CD1c-positive myeloid dendritic cell (primary cell): ENCODE results near the gene HAUS6.
A peak's percentile ranks its signal among the peaks of the same experiment; 100 is the strongest.
"Not testable (repeated sequence)": the region's sequence is repeated elsewhere in the genome, so short reads cannot be mapped to it uniquely, and the experiment has no call there.

Source experiments
- DNase-seq: peaks from one replicate; pipeline ENCODE4 v3.0.0-alpha.2; 2016; ENCODE audit errors: extremely low spot score

HAUS6 gene

GRCh38 chr9:19102631-19103345 is at the start of gene HAUS6:
Gene HAUS6 (minus strand): TSS chr9:19102904. CDS start chr9:19102651, 253 bp downstream.
- DNase-seq = peak; percentile 97

GRCh38 chr9:19152160-19152498 is 49.4 kb upstream of the HAUS6 start:
- not testable (repeated sequence) for DNase-seq

DNA sequence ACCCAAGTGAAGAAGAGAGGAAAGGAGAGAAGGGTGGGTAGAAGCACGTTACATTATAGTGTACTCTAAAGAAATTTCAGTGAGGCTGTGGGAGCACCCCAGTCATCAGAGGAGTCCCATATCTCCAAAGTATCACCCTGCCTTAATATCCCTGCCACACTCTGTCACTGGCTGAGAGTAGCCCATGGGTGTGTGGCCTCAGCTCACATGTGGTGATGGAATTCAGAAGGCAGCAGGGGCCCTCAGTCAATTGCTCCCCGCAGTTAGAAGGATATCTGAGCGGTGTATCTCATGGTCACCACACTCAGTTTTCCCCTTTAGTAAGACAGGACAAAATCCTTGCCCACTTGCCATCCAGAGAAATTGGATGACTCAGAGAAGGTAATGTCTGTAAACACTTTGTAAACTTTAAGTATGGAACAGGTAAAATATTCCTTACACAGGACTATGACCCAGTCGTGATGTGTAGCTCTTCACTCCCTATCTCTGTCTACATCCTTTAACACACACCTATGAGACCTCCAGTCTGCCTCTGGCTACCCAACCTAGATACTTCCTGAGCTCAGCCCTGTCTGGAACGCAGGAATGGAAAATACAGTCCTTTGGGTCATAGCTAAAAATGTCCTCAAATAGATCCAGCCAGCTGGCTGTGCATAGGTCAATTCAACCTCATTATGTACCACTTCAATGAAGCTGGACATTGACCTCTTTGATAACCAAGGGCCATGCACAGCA is 48.9 kb upstream of the HAUS6 start:
- no peak for DNase-seq

DNA sequence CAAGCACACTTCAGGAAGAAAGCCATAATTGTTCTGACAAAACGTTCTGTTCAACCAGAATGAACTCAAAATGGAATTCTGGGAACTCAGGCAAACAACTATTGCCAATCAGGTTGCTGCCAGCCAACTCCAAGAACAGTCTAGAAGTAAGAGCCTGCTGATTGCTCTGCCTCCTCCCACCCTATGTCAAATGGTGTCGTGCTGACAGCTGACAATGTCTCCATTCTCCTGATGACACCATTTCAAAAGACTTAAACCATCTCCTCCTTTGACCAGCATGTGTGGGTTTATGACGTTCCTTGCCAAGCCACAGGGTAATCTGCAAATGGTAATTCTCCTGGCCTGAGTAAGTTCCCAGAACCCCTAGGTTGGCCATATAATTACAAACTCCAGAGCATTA is 46.5 kb upstream of the HAUS6 start:
- DNase-seq = no peak

GRCh38 chr9:19148187-19148586 is 45.5 kb upstream of the HAUS6 start:
- DNase-seq = no peak

DNA sequence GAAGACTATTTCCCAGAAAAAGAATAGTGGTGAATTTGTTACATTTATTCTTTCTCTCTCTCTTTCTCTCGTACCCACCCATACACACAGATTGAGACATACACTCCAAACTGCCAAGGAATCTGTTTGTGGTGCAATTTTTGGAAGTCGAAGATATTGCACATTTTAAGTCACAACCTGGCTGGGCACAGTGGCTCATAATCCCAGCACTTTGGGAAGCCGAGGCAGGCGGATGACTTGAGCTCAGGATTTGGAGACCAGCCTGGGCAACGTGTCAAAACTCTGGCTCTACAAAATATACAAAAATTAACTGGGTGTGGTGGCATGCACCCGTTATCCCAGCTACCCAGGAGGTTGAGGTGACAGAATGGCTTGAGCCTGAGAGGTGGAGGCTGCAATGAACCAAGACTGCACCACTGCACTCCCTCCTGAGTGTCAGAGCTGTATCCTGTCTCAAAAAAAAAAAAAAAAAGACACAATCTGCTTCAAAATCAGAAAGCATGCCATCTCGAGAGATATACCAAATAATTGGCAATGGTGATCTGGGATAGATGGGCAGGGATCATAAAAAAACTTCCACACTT is 43.8 kb upstream of the HAUS6 start:
- no peak for DNase-seq

- no peak for DNase-seq
These were observed 43.2 kb upstream of the HAUS6 start for GRCh38 chr9:19145881-19146280.

DNA sequence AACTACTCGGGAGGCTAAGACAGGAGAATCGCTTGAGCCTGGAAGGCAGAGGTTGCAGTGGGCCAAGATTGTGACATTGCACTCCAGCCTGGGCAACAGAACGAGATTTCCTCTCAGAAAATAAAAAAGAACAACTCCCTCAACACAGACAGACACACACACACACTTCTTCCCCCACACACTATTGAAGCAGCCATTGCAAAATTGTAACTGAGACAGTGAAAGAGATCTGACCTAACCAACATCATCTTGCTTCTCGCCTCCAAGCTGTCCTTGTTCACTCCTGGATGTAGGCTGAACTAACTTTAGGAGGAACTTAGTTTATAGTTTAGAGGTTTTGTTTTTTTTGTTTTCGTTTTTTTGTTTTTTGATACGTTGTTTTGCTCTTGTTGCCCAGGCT is 37.6 kb upstream of the HAUS6 start:
- peak; percentile 26 for DNase-seq

GRCh38 chr9:19138084-19138483 is 35.4 kb upstream of the HAUS6 start:
- DNase-seq = no peak

DNA sequence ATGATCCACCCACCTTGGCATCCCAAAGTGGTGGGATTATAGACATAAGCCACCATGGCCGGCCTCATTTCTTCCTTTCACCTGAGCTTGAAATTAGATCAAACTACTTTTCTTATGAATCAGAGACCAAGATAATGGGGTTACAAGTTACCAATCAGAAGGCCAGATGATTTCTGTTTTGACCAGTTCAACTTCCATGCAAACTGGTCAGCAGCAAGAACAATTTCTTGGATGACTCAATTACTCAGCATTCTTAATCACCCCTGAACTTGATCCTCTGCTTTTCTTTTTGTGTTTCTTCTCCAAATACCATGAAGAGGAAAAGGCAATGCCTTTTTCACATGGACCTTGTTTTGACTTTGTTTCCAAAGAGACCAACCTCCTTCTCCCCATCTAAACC is 34.6 kb upstream of the HAUS6 start:
- no peak for DNase-seq

DNA sequence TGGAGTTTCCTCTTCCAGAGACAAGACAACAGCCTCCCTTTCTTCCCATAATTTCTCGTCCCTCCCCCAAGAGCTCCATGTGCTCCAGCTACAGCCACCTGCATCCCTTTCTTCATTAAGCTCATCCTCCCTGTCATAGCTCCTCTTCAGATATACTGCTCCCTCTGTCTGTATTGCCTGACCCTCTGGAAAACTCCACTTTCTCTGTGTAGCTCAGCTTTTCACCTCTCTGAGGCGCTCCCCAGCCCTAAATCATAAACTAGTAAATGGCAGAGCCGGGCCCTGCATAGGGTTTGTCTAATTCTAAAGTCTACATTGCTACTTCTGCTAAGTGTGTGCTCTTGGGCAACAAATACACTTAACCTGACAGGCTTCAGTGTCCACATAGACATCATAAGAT is 33.4 kb upstream of the HAUS6 start:
- DNase-seq = no peak

- DNase-seq = no peak
These were observed 31.0 kb upstream of the HAUS6 start for GRCh38 chr9:19133549-19134345.

DNA sequence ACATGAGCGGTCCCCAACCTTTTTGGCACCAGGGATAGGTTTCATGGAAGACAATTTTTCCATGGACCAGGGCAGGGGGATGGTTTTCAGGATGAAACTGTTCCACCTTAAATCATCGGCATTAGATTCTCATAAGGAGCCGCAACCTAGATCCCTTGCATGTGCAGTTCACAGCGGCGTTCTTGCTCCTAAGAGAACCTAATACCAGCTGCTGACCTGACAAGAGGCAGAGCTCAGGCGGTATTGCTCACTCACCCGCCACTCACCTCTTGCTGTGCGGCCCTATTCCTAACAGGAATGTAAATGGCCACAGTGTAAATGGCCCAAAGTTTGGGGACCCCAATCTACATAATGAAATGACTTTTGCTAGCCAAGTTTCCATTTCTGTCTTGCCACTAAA is 27.7 kb upstream of the HAUS6 start:
- DNase-seq = no peak

- DNase-seq = peak; percentile 33
These were observed 25.3 kb upstream of the HAUS6 start for GRCh38 chr9:19127871-19128500.

DNA sequence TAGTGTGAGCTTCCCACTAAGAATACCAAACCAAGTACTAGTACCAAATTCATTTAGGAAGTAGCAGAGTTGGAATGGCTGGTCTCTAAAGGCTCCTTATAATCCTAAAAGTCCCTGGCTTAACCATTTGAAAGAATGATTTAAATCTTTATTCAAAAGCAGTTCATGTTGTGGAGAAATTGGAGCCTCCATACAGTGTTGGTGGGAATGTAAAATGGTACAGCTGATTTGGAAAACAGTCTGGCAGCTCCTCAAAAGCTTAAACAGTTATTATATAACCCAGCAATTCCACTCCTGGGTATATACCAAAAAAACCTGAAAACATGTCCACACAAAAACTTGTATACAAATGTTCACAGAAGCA is 21.7 kb upstream of the HAUS6 start:
- DNase-seq = no peak

DNA sequence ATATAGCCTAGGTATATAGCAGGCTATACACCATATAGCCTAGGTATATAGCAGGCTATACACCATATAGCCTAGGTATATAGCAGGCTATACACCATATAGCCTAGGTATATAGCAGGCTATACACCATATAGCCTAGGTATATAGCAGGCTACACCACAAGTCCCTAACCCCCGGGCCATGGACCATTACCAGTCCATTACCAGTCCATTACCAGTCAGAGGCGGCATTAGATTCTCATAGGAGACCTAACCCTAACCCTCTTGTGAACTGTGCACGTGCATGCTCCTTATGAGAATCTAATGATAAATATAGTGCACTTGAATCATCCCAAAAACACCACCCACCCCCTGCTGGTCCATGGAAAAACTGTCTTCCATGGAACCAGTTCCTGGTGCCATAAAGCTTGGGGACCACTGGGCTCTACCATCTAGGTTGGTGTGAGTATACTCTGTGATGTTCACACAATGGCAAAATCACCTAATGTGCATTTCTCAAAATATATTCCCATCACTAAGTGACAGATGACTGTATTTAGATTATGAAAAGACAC is 19.9 kb upstream of the HAUS6 start:
- no peak for DNase-seq

- DNase-seq = no peak
These were observed 18.2 kb upstream of the HAUS6 start for GRCh38 chr9:19120877-19121276.

DNA sequence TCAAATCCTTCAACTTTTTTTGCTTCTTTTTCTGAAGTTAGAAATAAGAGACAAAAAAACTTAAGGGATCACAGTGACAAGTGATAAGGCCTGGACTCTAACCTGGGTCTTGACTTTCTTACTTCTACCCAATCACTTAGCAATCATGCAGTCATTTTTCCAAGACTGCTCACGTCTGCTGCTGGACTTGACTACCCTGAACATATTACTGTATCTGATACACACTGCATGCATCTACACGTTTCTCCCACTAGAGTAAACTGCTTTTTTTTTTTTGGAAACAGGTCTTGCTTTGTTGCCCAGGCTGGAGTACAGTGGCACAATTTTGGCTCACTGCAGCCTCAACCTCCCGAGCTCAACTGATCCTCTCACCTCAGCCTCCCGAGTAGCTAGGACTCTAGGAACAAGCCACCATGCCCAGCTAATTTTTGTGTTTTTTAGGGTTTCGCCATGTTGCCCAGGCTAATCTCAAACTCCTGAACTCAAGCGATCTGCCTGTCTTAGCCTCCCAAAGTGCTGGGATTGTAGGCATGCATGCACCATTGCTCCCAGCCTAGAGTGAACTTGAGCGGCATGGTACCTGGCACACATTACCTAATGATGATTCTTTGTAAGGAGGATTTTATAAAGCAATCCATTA is 17.2 kb upstream of the HAUS6 start:
- DNase-seq = no peak

- peak; percentile 43 for DNase-seq
These were observed 16.5 kb upstream of the HAUS6 start for GRCh38 chr9:19119246-19119645.

DNA sequence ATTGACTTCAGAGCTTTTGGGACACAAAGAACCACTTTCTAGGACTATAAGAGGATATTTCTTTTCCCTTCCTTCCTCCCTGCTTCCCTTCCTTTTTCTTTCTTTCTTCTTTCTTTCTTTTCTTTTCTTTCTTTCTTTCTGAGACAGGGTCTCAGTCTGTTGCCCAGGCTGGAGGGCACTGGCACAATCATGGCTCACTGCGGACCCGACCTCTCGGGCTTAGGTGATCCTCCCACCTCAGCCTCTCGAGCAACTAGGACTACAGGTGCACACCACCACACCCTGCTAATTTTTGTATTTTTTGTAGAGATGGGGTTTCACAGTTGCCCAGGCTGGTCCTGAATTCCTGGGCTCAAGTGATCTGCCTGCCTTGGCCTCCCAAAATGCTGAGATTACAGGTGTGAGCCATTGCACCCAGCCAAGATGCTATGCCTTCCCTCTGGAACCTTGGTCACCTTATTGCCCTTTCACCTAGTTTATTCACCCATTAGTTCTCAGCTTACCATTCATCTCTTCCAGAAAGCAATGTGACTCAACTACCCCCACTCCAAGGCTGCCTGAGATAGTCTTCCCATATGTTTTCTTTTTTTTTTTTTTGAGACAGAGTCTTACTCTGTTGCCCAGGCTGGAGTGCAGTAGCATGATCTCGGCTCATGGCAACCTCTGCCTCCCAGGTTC is 14.5 kb upstream of the HAUS6 start:
- no peak for DNase-seq
